Subcutaneous adipose tissue (tissue), 4 donors: ENCODE results near the gene TMSB4Y. TPM values are rescaled to one million over a fixed set of nuclear protein-coding genes. Genes with fewer than 3 reads are reported as not detected.

Source experiments
- CTCF ChIP-seq: fragments of 450-650 bp; IDR thresholded peaks from one replicate; pipeline ENCODE4 v1.5.1; 2016; ENCODE audit warnings: low read depth, mild to moderate bottlenecking, control low read depth, antibody characterized with exemption, moderate library complexity
- total RNA-seq, 4 donors: library from RNA; depleted of rRNA; stranded (reverse); fragments of >200 nt; gene quantifications; one replicate each; pipeline ENCODE4 v1.1.0, GENCODE V29; 2016

Gene TMSB4Y
- total RNA-seq, 4 donors from 2014 or later: 0.88 to 3.6 TPM; not detected in 2

- TF ChIP-seq CTCF: no peak
Measured at GRCh38 chrY:13718996-13719395, 15.3 kb downstream of the TMSB4Y start.

GRCh38 chrY:13729517-13729916, 25.8 kb downstream of the TMSB4Y start:
- TF ChIP-seq CTCF: no peak

DNA sequence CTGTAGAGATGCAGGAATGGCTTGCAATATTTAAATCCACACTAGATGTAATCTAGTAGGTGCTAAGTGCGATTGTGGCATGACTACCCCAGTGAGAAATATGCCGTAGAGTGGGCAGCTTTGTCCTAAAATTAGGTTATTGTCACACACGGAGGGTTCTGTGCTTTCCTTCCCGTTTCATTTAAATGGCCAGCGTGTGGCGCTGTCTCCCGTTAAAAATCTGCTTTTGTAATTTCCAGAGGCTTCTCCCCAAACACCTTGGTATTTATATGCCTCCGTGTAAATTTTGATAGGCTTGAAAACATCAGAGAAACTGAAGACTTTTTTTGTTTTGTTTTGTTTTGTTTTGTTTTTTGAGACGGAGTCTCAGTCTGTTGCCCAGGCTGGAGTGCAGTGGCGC, 34.9 kb downstream of the TMSB4Y start:
- TF ChIP-seq CTCF: no peak

GRCh38 chrY:13751289-13752071, 47.8 kb downstream of the TMSB4Y start:
- TF ChIP-seq CTCF: no peak

DNA sequence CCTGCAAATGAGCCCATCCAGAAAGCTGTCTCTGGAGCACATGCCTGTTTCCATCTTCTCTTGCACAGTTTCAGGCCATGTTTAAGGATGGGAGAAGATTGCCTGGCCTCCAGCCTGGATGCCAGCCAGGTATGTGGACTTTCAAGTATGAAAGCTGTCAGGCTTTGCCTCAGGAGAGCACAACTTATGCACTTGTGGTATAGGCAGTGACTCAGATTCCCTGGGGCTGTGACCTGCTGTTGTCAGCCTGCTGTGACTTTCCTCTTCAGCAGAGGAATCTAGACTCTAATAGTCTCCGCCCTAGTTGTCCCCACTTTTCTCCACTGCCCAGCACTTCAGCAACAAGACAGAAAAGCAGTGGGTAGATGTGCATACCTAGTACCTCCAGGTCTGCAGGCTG, 51.0 kb downstream of the TMSB4Y start:
- TF ChIP-seq CTCF: no peak

Other genes with a start within 250 kb of the TMSB4Y start
- gene UTY, start 223.9 kb upstream of the TMSB4Y start, total RNA-seq: 10 to 100 TPM in 2 of 4 donors, not detected in 2; 40.9 to 55.1 TPM